ENCODE data around the gene DMRTC2.

- TF ChIP-seq EZH2phosphoT487 (IDR thresholded peaks at IDR 0.05; ENCODE audit: borderline replicate concordance, low read length) = no peak
- no peak for TF ChIP-seq CTCF (conservative IDR thresholded peaks at IDR 0.05; ENCODE audit: low read depth, low read length)
Observed at GRCh38 chr19:41886761-41887710, 42.2 kb downstream of the DMRTC2 start.
